ENCODE measurements around the gene TSHZ2.

- TF ChIP-seq CTCF (IDR thresholded peaks at IDR 0.05): no peak
- TF ChIP-seq ZFX (IDR thresholded peaks at IDR 0.05; ENCODE audit: borderline replicate concordance): no peak
Observed at GRCh38 chr20:53181866-53182376, 209.8 kb downstream of the TSHZ2 start.
